Sigmoid colon (tissue), 7 donors: Measurements from ENCODE around the gene AP5M1. TPM values are rescaled to one million over a fixed set of nuclear protein-coding genes. Genes with fewer than 3 reads are reported as not detected.

Experiments
- DNase-seq: peaks from one replicate; pipeline ENCODE4 v3.0.0-alpha.2; 2019
- H3K27ac ChIP-seq, 4 donors: fragments of 200-600 bp; sonication (generic); one replicate each; pipeline ENCODE4 v1.5.1; 2016 to 2019; ENCODE audit warnings: mild to moderate bottlenecking in 1 of 4
- H3K27me3 ChIP-seq, 3 donors: fragments of 200-600 bp; sonication (generic); one replicate each; pipeline ENCODE4 v1.5.1; 2019; ENCODE audit warnings: mild to moderate bottlenecking in 1 of 3
- H3K36me3 ChIP-seq, 4 donors: fragments of 200-600 bp; sonication (generic); one replicate each; pipeline ENCODE4 v1.5.1; 2016 to 2019
- H3K4me1 ChIP-seq, 4 donors: fragments of 200-600 bp; sonication (generic); one replicate each; pipeline ENCODE4 v1.5.1; 2017 to 2019
- H3K4me3 ChIP-seq, 4 donors: fragments of 200-600 bp; sonication (generic); one replicate each; pipeline ENCODE4 v1.5.1; 2017 to 2019; ENCODE audit warnings: mild to moderate bottlenecking in 2 of 4, moderate library complexity in 1 of 4
- H3K9me3 ChIP-seq, 4 donors: fragments of 200-600 bp in 3 of 4; sonication (generic) in 3 of 4; one replicate each; pipeline versions ENCODE4 v1.5.1 to v1.6.1; 2013 to 2019
- EP300 ChIP-seq, 4 donors: sonication (generic); formaldehyde crosslinking; IDR thresholded peaks; one replicate each; pipeline ENCODE4 v1.6.1; 2017; ENCODE audit warnings: antibody characterized with exemption in 4 of 4
- POLR2A ChIP-seq, 2 donors: fragments of 450-650 bp; IDR thresholded peaks; one replicate each; pipeline ENCODE4 v1.6.1; 2016; ENCODE audit warnings: antibody characterized with exemption in 2 of 2, mild to moderate bottlenecking in 2 of 2, moderate library complexity in 2 of 2
- POLR2AphosphoS5 ChIP-seq, 4 donors: sonication (generic); formaldehyde crosslinking; IDR thresholded peaks; one replicate each; pipeline ENCODE4 v1.6.1; 2017; ENCODE audit warnings: antibody characterized with exemption in 4 of 4
- WGBS, 2 donors: extraction: QIAGEN DNeasy Blood & Tissue Kit; methylation state at CpG; one replicate each; pipeline ENCODE4 v1.1.7; 2013; 5-methylcytosine and 5-hydroxymethylcytosine counted together
- intact Hi-C: fragments of 100-400 bp; cut with DNase I; formaldehyde crosslinking; loops from one replicate; pipeline ENCODE4 v1.15.1; 2023
- polyA plus RNA-seq, 3 donors: library from polyadenylated mRNA; stranded (reverse); fragments of 200-250 nt; gene quantifications; one replicate each; pipeline ENCODE4 v1.2.3, GENCODE V29; 2013
- total RNA-seq, 4 donors: library from RNA; depleted of rRNA; stranded (reverse); fragments of >200 nt; gene quantifications; one replicate each; pipeline ENCODE4 v1.1.0, GENCODE V29; 2016
- TF ChIP-seq, protein P1 (sequence below), 4 experiments: fragments of 450-650 bp in 3 of 4; fragments of 200-600 bp in 1 of 4; IDR thresholded peaks; one replicate each; pipeline ENCODE4 v1.5.1; 2016 to 2019; ENCODE audit warnings: antibody characterized with exemption in 4 of 4, mild to moderate bottlenecking in 3 of 4, moderate library complexity in 2 of 4
- donor health status: healthy with polysubstance abuse.
- donor health status: Bipolar disorder and iron deficiency.
- donor health status: healthy.

Gene AP5M1
- total and polyA plus RNA-seq, 7 donors, result 16.1 to 38.8 (median 21.4) TPM

DNA sequence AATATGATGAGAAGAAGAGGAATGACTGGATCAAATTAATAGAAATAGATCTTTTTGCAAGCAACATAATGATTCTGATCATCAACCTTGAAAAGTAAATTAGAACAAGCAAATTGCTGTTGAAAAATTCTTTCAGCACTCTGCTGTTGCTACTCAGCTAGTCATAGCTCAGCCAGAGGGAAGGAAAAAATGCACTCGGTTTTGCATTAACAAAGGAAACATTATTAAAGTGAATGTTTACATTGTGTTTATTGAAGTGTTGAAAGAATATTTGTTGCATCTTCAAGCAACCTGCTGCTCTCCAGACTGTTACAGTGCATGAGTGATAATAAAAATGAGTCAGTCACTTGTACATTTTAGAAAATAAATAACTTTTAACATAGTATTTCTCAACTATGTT is 26.5 kb downstream of the AP5M1 start:
- Histone ChIP-seq H3K27ac (no peak overlapping the region), H3K4me1 (no peaks in the 10 kb centered on the region), H3K9me3 (no peaks in the 10 kb centered on the region), H3K36me3 (peaks cover 0 to 14% (median 3%) of the 10 kb centered on the region in 4 donors), H3K4me3 (no peak overlapping the region), H3K27me3 (no peaks in the 10 kb centered on the region)
- no peak for TF ChIP-seq EP300 (IDR thresholded peaks at IDR 0.05)
- TF ChIP-seq, protein P1, sequence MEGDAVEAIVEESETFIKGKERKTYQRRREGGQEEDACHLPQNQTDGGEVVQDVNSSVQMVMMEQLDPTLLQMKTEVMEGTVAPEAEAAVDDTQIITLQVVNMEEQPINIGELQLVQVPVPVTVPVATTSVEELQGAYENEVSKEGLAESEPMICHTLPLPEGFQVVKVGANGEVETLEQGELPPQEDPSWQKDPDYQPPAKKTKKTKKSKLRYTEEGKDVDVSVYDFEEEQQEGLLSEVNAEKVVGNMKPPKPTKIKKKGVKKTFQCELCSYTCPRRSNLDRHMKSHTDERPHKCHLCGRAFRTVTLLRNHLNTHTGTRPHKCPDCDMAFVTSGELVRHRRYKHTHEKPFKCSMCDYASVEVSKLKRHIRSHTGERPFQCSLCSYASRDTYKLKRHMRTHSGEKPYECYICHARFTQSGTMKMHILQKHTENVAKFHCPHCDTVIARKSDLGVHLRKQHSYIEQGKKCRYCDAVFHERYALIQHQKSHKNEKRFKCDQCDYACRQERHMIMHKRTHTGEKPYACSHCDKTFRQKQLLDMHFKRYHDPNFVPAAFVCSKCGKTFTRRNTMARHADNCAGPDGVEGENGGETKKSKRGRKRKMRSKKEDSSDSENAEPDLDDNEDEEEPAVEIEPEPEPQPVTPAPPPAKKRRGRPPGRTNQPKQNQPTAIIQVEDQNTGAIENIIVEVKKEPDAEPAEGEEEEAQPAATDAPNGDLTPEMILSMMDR (IDR thresholded peaks at IDR 0.05), result no peak
- no peak for TF ChIP-seq POLR2A (IDR thresholded peaks at IDR 0.05)
- no peak for TF ChIP-seq POLR2AphosphoS5 (IDR thresholded peaks at IDR 0.05)
- WGBS, 2 donors, result 15 to 41% methylated on average over 1 of the region's 1 CpG
- intact Hi-C loops, result no loop called here
- no peak for DNase-seq

GRCh38 chr14:57297852-57298251 is 29.1 kb downstream of the AP5M1 start:
- H3K4me1 ChIP-seq, result no peaks in the 10 kb centered on the region
- no peaks in the 10 kb centered on the region for H3K9me3 ChIP-seq
- intact Hi-C loops, result no loop called here
- DNase-seq, result no peak
- H3K27ac ChIP-seq, result no peak overlapping the region
- no peak for TF ChIP-seq EP300 (IDR thresholded peaks at IDR 0.05)
- TF ChIP-seq, protein P1 (IDR thresholded peaks at IDR 0.05), result no peak
- no peak for TF ChIP-seq POLR2AphosphoS5 (IDR thresholded peaks at IDR 0.05)
- TF ChIP-seq POLR2A (IDR thresholded peaks at IDR 0.05), result no peak
- no peak overlapping the region for H3K4me3 ChIP-seq
- no peaks in the 10 kb centered on the region for H3K27me3 ChIP-seq
- 91 to 92% methylated on average over 4 of the region's 4 CpGs for WGBS, 2 donors
- H3K36me3 ChIP-seq, result no peaks in the 10 kb centered on the region

GRCh38 chr14:57299511-57299910 is 30.7 kb downstream of the AP5M1 start:
- Histone ChIP-seq H3K4me3 (no peak overlapping the region), H3K9me3 (no peaks in the 10 kb centered on the region), H3K27ac (no peak overlapping the region), H3K36me3 (no peaks in the 10 kb centered on the region), H3K27me3 (no peaks in the 10 kb centered on the region), H3K4me1 (no peaks in the 10 kb centered on the region)
- DNase-seq, result no peak
- intact Hi-C loops, result no loop called here
- 88 to 92% methylated on average over 3 of the region's 3 CpGs for WGBS, 2 donors
- TF ChIP-seq POLR2A (IDR thresholded peaks at IDR 0.05) (no peak), EP300 (IDR thresholded peaks at IDR 0.05) (no peak), POLR2AphosphoS5 (IDR thresholded peaks at IDR 0.05) (no peak)
- TF ChIP-seq, protein P1 (IDR thresholded peaks at IDR 0.05), result no peak

DNA sequence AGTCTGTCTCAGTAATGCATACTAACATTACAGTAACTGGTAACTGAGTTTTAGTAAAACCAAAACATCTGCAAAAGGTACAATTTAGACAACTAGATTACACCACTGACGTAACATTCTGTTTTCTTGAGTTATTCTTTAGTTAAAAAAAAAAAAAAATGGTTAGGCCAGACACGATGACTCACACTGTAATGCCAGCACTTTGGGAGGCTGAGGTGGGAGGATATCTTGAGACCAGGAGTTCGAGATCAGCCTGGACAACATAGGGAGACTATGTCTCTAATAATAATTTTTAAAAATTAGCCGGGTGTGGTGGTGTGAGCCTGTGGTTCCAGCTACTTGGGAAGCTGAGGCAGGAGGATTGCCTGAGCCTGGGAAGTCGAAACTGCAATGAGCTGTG is 34.1 kb downstream of the AP5M1 start:
- 67 to 86% methylated on average over 5 of the region's 5 CpGs for WGBS, 2 donors
- H3K36me3 ChIP-seq, result no peaks in the 10 kb centered on the region
- TF ChIP-seq EP300 (IDR thresholded peaks at IDR 0.05) (no peak), POLR2A (IDR thresholded peaks at IDR 0.05) (no peak), POLR2AphosphoS5 (IDR thresholded peaks at IDR 0.05) (no peak)
- TF ChIP-seq, protein P1 (IDR thresholded peaks at IDR 0.05), result no peak
- H3K4me3 ChIP-seq, result no peak overlapping the region
- no peaks in the 10 kb centered on the region for H3K4me1 ChIP-seq
- peaks cover 0 to 8% (median 0%) of the 10 kb centered on the region in 3 donors for H3K27me3 ChIP-seq
- no peaks in the 10 kb centered on the region for H3K9me3 ChIP-seq
- DNase-seq, result no peak
- H3K27ac ChIP-seq, result no peak overlapping the region
- intact Hi-C loops, result no loop called here
